Kidney epithelial cell (primary cell): Measurements from ENCODE around the gene SORBS1. TPM values are rescaled to one million over a fixed set of nuclear protein-coding genes. Genes with fewer than 3 reads are reported as not detected.

Experiments
- DNase-seq: peaks from one replicate; pipeline ENCODE4 v3.0.0-alpha.2; 2010; ENCODE audit warnings: low read depth
- H3K27me3 ChIP-seq: 2 replicates; pipeline ENCODE4 v1.6.0; 2011; ENCODE audit warnings: low read length; ENCODE audit not compliant: control insufficient read depth, insufficient read depth
- H3K36me3 ChIP-seq: 2 replicates; pipeline ENCODE4 v1.5.1; 2011; ENCODE audit warnings: low read length; ENCODE audit not compliant: control insufficient read depth, insufficient read depth
- H3K4me3 ChIP-seq: 2 replicates; pipeline ENCODE4 v1.5.1; 2011; ENCODE audit warnings: low read depth, mild to moderate bottlenecking, control low read depth, low read length
- CTCF ChIP-seq: IDR thresholded peaks from 2 replicates; pipeline ENCODE4 v1.5.1; 2011; ENCODE audit warnings: mild to moderate bottlenecking, moderate library complexity, low read length, control low read depth, inconsistent platforms; ENCODE audit not compliant: insufficient read depth, poor library complexity, severe bottlenecking
- total RNA-seq: library from RNA; depleted of rRNA; stranded (reverse); fragments of >200 nt; gene quantifications from 2 replicates; pipeline ENCODE4 v1.2.3, GENCODE V29; 2015

Gene SORBS1
- 4.0 and 4.9 TPM in 2 replicates for total RNA-seq

GRCh38 chr10:95561177-95561863, at the start of gene SORBS1:
SORBS1 (minus strand) TSS chr10:95561371; CDS start chr10:95441135, 120,236 bp downstream.
- peak; percentile 89 for DNase-seq
- H3K36me3 ChIP-seq, result no peaks in the 10 kb centered on the region
- peak within 1 kb of the TSS; percentile 86 for H3K4me3 ChIP-seq
- no peak for TF ChIP-seq CTCF
- no peaks in the 10 kb centered on the region for H3K27me3 ChIP-seq

- DNase-seq, result no peak
- Histone ChIP-seq H3K4me3 (no peak overlapping the region), H3K27me3 (no peaks in the 10 kb centered on the region), H3K36me3 (no peaks in the 10 kb centered on the region)
- no peak for TF ChIP-seq CTCF
Measured at GRCh38 chr10:95610727-95611126, 49.6 kb upstream of the SORBS1 start.

GRCh38 chr10:95606922-95607321, 45.8 kb upstream of the SORBS1 start:
- Histone ChIP-seq H3K4me3 (no peak overlapping the region), H3K27me3 (no peaks in the 10 kb centered on the region), H3K36me3 (no peaks in the 10 kb centered on the region)
- DNase-seq, result no peak
- no peak for TF ChIP-seq CTCF

- no peak for DNase-seq
- no peak for TF ChIP-seq CTCF
- Histone ChIP-seq H3K4me3 (no peak overlapping the region), H3K27me3 (no peaks in the 10 kb centered on the region), H3K36me3 (no peaks in the 10 kb centered on the region)
Measured at GRCh38 chr10:95605163-95605562, 44.0 kb upstream of the SORBS1 start.

GRCh38 chr10:95604630-95605029, 43.5 kb upstream of the SORBS1 start:
- DNase-seq, result no peak
- no peak for TF ChIP-seq CTCF
- Histone ChIP-seq H3K27me3 (no peaks in the 10 kb centered on the region), H3K36me3 (no peaks in the 10 kb centered on the region), H3K4me3 (no peak overlapping the region)

GRCh38 chr10:95602382-95602781, 41.2 kb upstream of the SORBS1 start:
- Histone ChIP-seq H3K4me3 (no peak overlapping the region), H3K36me3 (no peaks in the 10 kb centered on the region), H3K27me3 (no peaks in the 10 kb centered on the region)
- no peak for TF ChIP-seq CTCF
- no peak for DNase-seq
